ENCODE data around the gene NPAS3. TPM values are rescaled to one million over a fixed set of nuclear protein-coding genes. Genes with fewer than 3 reads are reported as not detected.

The NPAS3 gene
- total RNA-seq, 1 donor from 2014 or later: 2.5 TPM

GRCh38 chr14:33134162-33134561, 195.5 kb downstream of the NPAS3 start:
- no peaks in the 10 kb centered on the region for H3K27me3 ChIP-seq (ENCODE audit: low read depth)
- no peak overlapping the region for H3K4me3 ChIP-seq
- H3K36me3 ChIP-seq: no peaks in the 10 kb centered on the region
- DNase-seq: no peak
- H3K4me1 ChIP-seq: no peaks in the 10 kb centered on the region
- no peak overlapping the region for H3K27ac ChIP-seq (replicated peaks)
- no peak for TF ChIP-seq CTCF (IDR thresholded peaks at IDR 0.05; ENCODE audit: borderline replicate concordance)
- intact Hi-C loops (cut with micrococcal nuclease): no loop called here
- no peaks in the 10 kb centered on the region for H3K9me3 ChIP-seq (replicated peaks)

DNA sequence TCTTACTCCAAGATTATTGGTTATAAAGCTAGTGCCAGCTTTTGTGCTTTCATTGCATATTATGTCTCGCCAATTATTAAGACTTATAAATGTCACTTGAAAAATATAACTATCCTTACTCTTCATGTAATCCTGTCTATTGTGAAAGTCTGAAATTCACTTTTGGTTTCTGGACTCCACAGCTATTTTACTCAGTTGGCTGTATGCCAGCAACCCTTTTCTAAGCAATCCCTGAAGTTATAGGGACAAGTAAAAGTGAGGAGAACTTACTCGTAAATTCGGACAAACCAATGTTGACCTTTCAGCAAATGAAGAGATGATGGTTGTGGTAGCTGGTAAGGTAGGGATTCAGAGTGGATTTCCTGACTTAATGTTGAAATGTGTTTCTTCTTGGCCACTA, 196.3 kb downstream of the NPAS3 start:
- Histone ChIP-seq H3K9me3 (replicated peaks) (no peaks in the 10 kb centered on the region), H3K4me1 (no peaks in the 10 kb centered on the region), H3K4me3 (no peak overlapping the region), H3K27me3 (ENCODE audit: low read depth) (no peaks in the 10 kb centered on the region), H3K27ac (replicated peaks) (no peak overlapping the region), H3K36me3 (no peaks in the 10 kb centered on the region)
- no peak for TF ChIP-seq CTCF (IDR thresholded peaks at IDR 0.05; ENCODE audit: borderline replicate concordance)
- DNase-seq: no peak
- intact Hi-C loops (cut with micrococcal nuclease): no loop called here

GRCh38 chr14:33150666-33151428, 212.2 kb downstream of the NPAS3 start:
- Histone ChIP-seq H3K27me3 (ENCODE audit: low read depth) (no peaks in the 10 kb centered on the region), H3K27ac (replicated peaks) (no peak overlapping the region), H3K36me3 (no peaks in the 10 kb centered on the region), H3K4me1 (no peaks in the 10 kb centered on the region), H3K4me3 (no peak overlapping the region), H3K9me3 (replicated peaks) (no peaks in the 10 kb centered on the region)
- no peak for DNase-seq
- intact Hi-C loops (cut with micrococcal nuclease): no loop called here
- TF ChIP-seq CTCF (IDR thresholded peaks at IDR 0.05; ENCODE audit: borderline replicate concordance): no peak

GRCh38 chr14:33163109-33163508, 224.4 kb downstream of the NPAS3 start:
- intact Hi-C loops (cut with micrococcal nuclease): no loop called here
- H3K27me3 ChIP-seq (ENCODE audit: low read depth): no peaks in the 10 kb centered on the region
- no peak for DNase-seq
- TF ChIP-seq CTCF (IDR thresholded peaks at IDR 0.05; ENCODE audit: borderline replicate concordance): no peak
- no peak overlapping the region for H3K4me3 ChIP-seq
- no peaks in the 10 kb centered on the region for H3K9me3 ChIP-seq (replicated peaks)
- no peaks in the 10 kb centered on the region for H3K4me1 ChIP-seq
- no peaks in the 10 kb centered on the region for H3K36me3 ChIP-seq
- H3K27ac ChIP-seq (replicated peaks): no peak overlapping the region

GRCh38 chr14:33163600-33163999, 224.9 kb downstream of the NPAS3 start:
- DNase-seq: no peak
- TF ChIP-seq CTCF (IDR thresholded peaks at IDR 0.05; ENCODE audit: borderline replicate concordance): no peak
- no peaks in the 10 kb centered on the region for H3K9me3 ChIP-seq (replicated peaks)
- H3K27ac ChIP-seq (replicated peaks): no peak overlapping the region
- H3K4me3 ChIP-seq: no peak overlapping the region
- no peaks in the 10 kb centered on the region for H3K36me3 ChIP-seq
- H3K27me3 ChIP-seq (ENCODE audit: low read depth): no peaks in the 10 kb centered on the region
- H3K4me1 ChIP-seq: no peaks in the 10 kb centered on the region
- intact Hi-C loops (cut with micrococcal nuclease): no loop called here
